ENCODE data around the gene C6orf120. TPM values are rescaled to one million over a fixed set of nuclear protein-coding genes. Genes with fewer than 3 reads are reported as not detected.

The C6orf120 gene
- 24.9 and 29.9 TPM in 2 replicates for total RNA-seq (2016; rRNA removed; fragmentation: Illumina TruSeq; extraction: Trizol)
- total RNA-seq (2016; cell fraction: cytosol; rRNA removed; fragmentation: Illumina TruSeq; extraction: Trizol; ENCODE audit: low read depth) = 8.5 and 9.9 TPM in 2 replicates
- 23.9 and 28.1 TPM in 2 replicates for total RNA-seq (2016; cell fraction: insoluble cytoplasmic fraction; rRNA removed; fragmentation: Illumina TruSeq; extraction: Trizol)
- 29.1 and 33.5 TPM in 2 replicates for total RNA-seq (2016; cell fraction: membrane; rRNA removed; fragmentation: Illumina TruSeq; extraction: Trizol)
- total RNA-seq (2016; cell fraction: nucleus; rRNA removed; fragmentation: Illumina TruSeq; extraction: Trizol) = 29.1 and 31.2 TPM in 2 replicates
- 21.4 and 21.7 TPM in 2 replicates for polyA plus RNA-seq (2011; rRNA removed)
- 15.0 and 17.3 TPM in 2 replicates for polyA plus RNA-seq (2011; cell fraction: cytosol; rRNA removed)
- polyA plus RNA-seq (2011; cell fraction: nucleus; rRNA removed) = 8.2 and 9.1 TPM in 2 replicates
- polyA plus RNA-seq (2012) = 31.3 and 32.1 TPM in 2 replicates
- 11.4 and 15.3 TPM in 2 replicates for polyA plus RNA-seq (2016; cell fraction: cytosol; fragmentation: Illumina TruSeq; extraction: Trizol; ENCODE audit: low read depth)
- polyA plus RNA-seq (2016; cell fraction: insoluble cytoplasmic fraction; fragmentation: Illumina TruSeq; extraction: Trizol; ENCODE audit: low read depth) = 31.7 and 32.1 TPM in 2 replicates
- polyA plus RNA-seq (2016; cell fraction: membrane; fragmentation: Illumina TruSeq; extraction: Trizol; ENCODE audit: low read depth) = 26.6 and 31.9 TPM in 2 replicates
- 37.2 and 42.7 TPM in 2 replicates for polyA plus RNA-seq (2016; cell fraction: nucleus; fragmentation: Illumina TruSeq; extraction: Trizol; ENCODE audit: insufficient read depth, low read depth)
- 3.5 and 28.2 TPM in 2 replicates for polyA minus RNA-seq (2011; rRNA and poly(A)+ RNA removed; ENCODE audit: low replicate concordance)
- 22.5 and 22.8 TPM in 2 replicates for polyA minus RNA-seq (2011; cell fraction: cytosol; rRNA and poly(A)+ RNA removed)
- polyA minus RNA-seq (2011; cell fraction: nucleus; rRNA and poly(A)+ RNA removed) = 18.4 and 18.8 TPM in 2 replicates
- Bru-seq, nascent RNA = percentile 93 among the genes with signal in this experiment
- BruChase-seq, experiment 1, labeled RNA remaining after a 6-hour chase = percentile 99 among the genes with signal in this experiment
- percentile 97 among the genes with signal in this experiment for BruChase-seq, experiment 2, labeled RNA remaining after a 2-hour chase
- long read RNA-seq, experiment 1, transcript C6orf120-201 (1 exons, 2,667 nt) = major isoform, 61 of 61 reads
- long read RNA-seq, experiment 1, partial matches to known transcripts = 0 of 61 reads
- long read RNA-seq, experiment 1, other reads (novel, unspliced or antisense) = 0 of 61 reads
- long read RNA-seq, experiment 2, transcript C6orf120-201 (1 exons, 2,667 nt) = major isoform, 54 of 54 reads
- long read RNA-seq, experiment 2, partial matches to known transcripts = 0 of 54 reads
- long read RNA-seq, experiment 2, other reads (novel, unspliced or antisense) = 0 of 54 reads

DNA sequence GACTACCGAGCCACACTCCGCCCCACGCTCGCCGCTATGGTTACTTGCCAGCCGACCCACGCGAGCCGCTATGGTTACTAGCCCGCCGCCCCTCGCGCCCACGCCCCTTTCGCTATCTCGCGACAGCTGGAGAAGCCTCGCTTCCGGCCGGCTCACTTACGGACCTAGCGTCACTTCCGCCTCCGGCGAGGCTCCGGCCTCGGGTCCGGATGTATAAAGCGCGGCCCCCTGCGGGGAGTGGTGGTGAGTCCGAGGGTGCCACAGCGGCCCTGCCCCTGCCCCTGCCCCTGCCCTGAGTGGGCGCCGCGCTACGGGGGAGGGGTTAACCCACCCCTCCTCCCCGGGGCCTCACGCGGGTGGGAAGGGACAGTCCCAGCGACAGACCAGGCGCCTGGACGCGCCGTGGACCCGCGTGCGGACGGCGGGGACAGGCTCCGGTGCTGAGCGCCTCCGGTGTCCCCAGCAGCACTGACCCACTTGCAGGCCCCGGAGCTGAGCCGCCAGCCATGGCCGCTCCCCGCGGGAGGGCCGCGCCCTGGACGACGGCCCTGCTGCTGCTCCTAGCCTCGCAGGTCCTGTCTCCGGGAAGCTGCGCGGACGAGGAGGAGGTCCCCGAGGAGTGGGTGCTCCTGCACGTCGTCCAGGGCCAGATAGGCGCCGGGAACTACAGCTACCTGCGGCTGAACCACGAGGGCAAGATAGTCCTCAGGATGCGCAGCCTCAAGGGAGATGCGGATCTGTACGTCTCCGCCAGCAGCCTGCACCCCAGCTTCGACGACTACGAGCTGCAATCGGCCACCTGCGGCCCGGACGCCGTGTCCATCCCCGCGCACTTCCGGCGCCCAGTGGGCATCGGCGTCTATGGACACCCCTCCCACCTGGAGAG lies at the start of gene C6orf120, which contains the start of gene WDR27:
C6orf120 (plus strand) TSS at position 173 of the 886 bp plus-strand sequence; CDS start at position 507, 334 bp downstream.
WDR27 (minus strand) TSS at position 76 of the 886 bp plus-strand sequence. CDS start 13,024 bp downstream, outside the sequence.
- H3K4me1 ChIP-seq (ENCODE audit: insufficient read depth, low read length) = peaks cover 45% of the 10 kb centered on the region
- CTCF ChIA-PET (ENCODE audit: low intra/inter-chr PET ratio, low total read pairs) = no interaction called here
- in situ Hi-C loops (cut with HindIII; ENCODE audit: extremely low pct_ligation_motif_present, low pct_unique_long_range_greater_than_20kb) = no loop called here
- peak within 1 kb of the TSS; percentile 82 to 98 (median 87) for H3K4me3 ChIP-seq (replicated peaks in 1 of 3; ENCODE audit: insufficient read depth in 1 of 3, low read depth in 2 of 3, low read length in 3 of 3)
- intact Hi-C loops (cut with micrococcal nuclease; ENCODE audit: unreplicated experiment) = loop anchor here (1.0 to 10.0 kb wide), 5 partner anchors 19 to 850 kb away; partner anchors contain the start of genes DYNLT2, ERMARD, FAM120B and PSMB1
- FAIRE-seq = peak; percentile 64
- DNase-seq (ENCODE audit: low spot score) = peak; percentile 96
- H3K79me2 ChIP-seq (ENCODE audit: insufficient read depth, low read length) = peaks cover 57% of the 10 kb centered on the region
- H3K27me3 ChIP-seq (ENCODE audit: control insufficient read depth in 1 of 2, insufficient read depth in 2 of 2, low read length in 2 of 2) = no peaks in the 10 kb centered on the region; a peak in 1 of 5 replicates
- peak within 1 kb of the TSS; percentile 85 for H3K4me2 ChIP-seq (ENCODE audit: low read depth, low read length)
- peak; percentile 95 for ATAC-seq
- WGBS (ENCODE audit: low lambda C conversion rate) = under 1% methylated on average over 33 of the region's 92 CpGs
- H3K9me3 ChIP-seq (ENCODE audit: low read length) = no peaks in the 10 kb centered on the region
- H3K9ac ChIP-seq (ENCODE audit: insufficient read depth, low read depth, low read length) = peak within 1 kb of the TSS; percentile 99
- no peak within 1 kb of the TSS for H2AFZ ChIP-seq (ENCODE audit: low read length)
- peaks cover 1 to 12% of the 10 kb centered on the region in 2 experiments; a peak in 3 of 5 replicates for H3K36me3 ChIP-seq (replicated peaks in 1 of 2; ENCODE audit: control insufficient read depth in 1 of 2, insufficient read depth in 2 of 2, low read length in 2 of 2)
- POLR2A ChIA-PET = interaction anchor here (0.7 to 7.6 kb wide), 16 partner anchors 8 to 851 kb away, joined by 3 to 81 read pairs (median 8); partner anchors contain the start of genes DYNLT2, ERMARD, PHF10 and PSMB1
- H4K20me1 ChIP-seq (ENCODE audit: insufficient read depth, low read length) = peaks cover 24% of the 10 kb centered on the region
- peak within 1 kb of the TSS; percentile 93 for H3K27ac ChIP-seq (ENCODE audit: extremely low read length, insufficient read depth, low read length)
- BruUV-seq (replicated peaks) = no TSS peak
- TF ChIP-seq ZKSCAN5 (CRISPR knock-in tag; IDR thresholded peaks at IDR 0.05) (no peak; the same call in 1 of the 2 replicates), ZNF230 (CRISPR knock-in tag; IDR thresholded peaks at IDR 0.05) (peak; percentile 89), ZNF3 (CRISPR knock-in tag; IDR thresholded peaks at IDR 0.05) (no peak), ZNF670 (CRISPR knock-in tag; IDR thresholded peaks at IDR 0.05; ENCODE audit: borderline replicate concordance) (no peak), CHCHD3 (CRISPR knock-in tag; IDR thresholded peaks at IDR 0.05) (peak; percentile 94; the same call in 1 of the 2 replicates), ZFP36L2 (CRISPR knock-in tag; IDR thresholded peaks at IDR 0.05) (0 out of 2 replicates have a peak, but pooled peaks have one; percentile 16), MIXL1 (CRISPR knock-in tag; IDR thresholded peaks at IDR 0.05) (peak; percentile 88), HCFC1 (IDR thresholded peaks at IDR 0.05; ENCODE audit: low read depth, low read length) (peak; percentile 66), ZSCAN22 (CRISPR knock-in tag; IDR thresholded peaks at IDR 0.05) (no peak), ZNF709 (CRISPR knock-in tag; IDR thresholded peaks at IDR 0.05) (peak; percentile 94; the same call in 1 of the 2 replicates), ZNF343 (CRISPR knock-in tag; IDR thresholded peaks at IDR 0.05) (peak; percentile 83)
- TF ChIP-seq, protein P1, sequence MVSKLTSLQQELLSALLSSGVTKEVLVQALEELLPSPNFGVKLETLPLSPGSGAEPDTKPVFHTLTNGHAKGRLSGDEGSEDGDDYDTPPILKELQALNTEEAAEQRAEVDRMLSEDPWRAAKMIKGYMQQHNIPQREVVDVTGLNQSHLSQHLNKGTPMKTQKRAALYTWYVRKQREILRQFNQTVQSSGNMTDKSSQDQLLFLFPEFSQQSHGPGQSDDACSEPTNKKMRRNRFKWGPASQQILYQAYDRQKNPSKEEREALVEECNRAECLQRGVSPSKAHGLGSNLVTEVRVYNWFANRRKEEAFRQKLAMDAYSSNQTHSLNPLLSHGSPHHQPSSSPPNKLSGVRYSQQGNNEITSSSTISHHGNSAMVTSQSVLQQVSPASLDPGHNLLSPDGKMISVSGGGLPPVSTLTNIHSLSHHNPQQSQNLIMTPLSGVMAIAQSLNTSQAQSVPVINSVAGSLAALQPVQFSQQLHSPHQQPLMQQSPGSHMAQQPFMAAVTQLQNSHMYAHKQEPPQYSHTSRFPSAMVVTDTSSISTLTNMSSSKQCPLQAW (CRISPR knock-in tag; IDR thresholded peaks at IDR 0.05) = peak; percentile 98; the same call in 1 of the 2 replicates
